CD4-positive, alpha-beta T cell treated with Interleukin-4 for 4 hours (primary cell): ENCODE results near the gene UBE2U.
"Not testable (repeated sequence)": the region's sequence is repeated elsewhere in the genome, so short reads cannot be mapped to it uniquely, and the experiment has no call there.

ENCODE experiments used
- DNase-seq: peaks from one replicate; pipeline ENCODE4 v3.0.0-alpha.2; 2020

Gene UBE2U

DNA sequence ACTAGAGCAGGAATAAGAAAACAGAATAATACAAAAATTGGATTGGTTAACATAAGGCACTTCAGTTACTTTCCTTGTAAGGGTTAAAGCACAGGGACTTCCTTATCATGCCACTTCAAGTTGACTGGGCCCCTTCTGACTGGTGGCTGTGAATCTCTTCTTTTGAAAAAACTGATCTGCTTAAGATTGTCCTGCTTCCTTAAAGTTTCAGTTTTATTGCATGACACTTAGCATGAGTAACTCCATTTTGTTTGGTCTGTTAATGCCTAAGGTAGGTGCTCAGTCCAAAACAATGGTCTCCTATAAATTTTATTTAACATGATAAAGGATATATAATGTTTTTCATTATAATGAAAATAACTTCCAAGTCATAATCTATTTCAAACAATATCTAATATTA lies 37.6 kb downstream of the UBE2U start:
- no peak for DNase-seq

DNA sequence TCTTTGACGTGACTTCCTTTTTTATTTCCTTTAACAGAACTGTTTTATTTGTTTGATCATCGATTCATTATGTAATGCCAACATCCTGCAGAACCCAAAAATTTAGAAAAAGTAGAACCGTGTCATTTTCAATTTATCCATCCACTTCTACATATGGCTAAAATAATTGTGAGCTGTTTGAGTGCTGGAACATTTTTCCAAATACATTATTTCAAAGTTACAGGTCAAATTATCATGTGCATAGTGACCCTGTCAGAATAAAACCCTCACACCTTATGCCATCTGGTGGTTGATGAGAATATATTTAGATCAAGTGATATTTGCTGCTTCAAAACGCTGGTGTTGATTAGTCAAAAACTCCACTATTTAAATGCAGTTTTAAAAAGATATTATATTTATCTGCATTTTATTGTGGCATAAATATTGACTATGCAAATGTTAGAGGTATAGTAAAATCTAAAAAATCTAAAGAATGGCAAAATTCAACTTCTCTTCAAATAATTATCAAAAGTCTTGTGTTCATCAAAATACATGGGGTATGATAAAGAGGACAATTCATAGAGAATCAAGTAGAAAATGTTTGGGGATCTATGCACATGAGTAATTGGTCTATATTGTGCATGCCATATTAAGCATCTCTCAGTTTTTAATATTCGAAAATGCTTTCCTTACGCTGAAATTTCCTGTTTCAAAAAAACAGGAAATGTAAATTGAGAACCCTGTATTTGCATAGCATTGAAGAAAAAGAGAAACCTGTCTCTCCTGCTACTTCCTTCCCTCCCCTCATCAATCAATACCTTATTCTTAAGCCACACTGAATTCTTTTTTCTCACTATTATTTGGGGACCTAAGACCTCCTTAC lies 39.7 kb downstream of the UBE2U start:
- peak; percentile 6 for DNase-seq

GRCh38 chr1:64243757-64244080 lies 40.3 kb downstream of the UBE2U start:
- DNase-seq = no peak

DNA sequence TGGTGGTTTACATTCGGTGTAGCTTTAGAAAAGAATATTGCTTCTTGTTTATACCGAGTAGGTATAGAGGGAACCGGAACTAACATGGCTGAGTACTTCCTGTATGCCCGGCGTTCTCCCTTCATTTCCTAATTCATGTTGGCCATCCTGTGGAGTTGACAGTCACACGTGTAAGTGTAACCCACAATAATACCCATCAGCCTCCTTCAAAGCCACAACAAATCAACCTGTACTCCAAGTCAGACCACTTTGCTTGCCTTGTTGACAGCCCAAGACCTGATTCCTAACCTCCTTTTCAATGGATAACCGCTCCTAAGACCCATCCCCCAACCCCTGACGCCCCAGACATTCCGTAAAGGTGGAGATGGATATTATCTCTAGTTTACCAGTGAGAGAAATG lies 42.1 kb downstream of the UBE2U start:
- DNase-seq = no peak

DNA sequence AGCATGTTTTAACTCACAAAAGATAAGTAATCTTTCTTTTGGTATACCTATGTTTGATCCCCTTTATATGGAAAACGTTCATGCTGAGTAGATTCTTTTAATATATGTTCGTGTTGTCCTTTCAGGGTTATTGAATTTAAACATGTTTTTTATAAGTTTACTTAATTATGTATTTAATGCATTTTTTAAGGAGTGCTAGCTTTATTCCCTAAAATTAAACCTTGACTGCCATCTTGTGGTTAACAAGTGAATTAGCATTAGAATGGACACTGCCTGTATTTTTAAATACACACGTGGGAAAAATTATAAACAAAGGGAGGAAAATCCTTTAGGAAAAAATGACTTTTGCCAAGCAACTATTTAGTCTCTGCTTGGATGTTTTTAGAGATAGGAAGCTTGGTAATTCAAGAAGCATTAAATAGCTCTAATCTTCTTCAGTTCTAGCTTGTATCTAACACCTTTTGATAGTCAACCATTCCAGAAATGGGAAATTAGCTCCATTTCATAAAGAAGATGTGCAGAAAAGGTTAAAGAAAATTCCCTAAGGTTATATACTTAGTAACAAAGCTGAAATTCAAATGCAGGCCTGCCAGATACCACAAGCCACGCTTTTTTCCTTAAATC lies 43.0 kb downstream of the UBE2U start:
- DNase-seq = peak; percentile 39

DNA sequence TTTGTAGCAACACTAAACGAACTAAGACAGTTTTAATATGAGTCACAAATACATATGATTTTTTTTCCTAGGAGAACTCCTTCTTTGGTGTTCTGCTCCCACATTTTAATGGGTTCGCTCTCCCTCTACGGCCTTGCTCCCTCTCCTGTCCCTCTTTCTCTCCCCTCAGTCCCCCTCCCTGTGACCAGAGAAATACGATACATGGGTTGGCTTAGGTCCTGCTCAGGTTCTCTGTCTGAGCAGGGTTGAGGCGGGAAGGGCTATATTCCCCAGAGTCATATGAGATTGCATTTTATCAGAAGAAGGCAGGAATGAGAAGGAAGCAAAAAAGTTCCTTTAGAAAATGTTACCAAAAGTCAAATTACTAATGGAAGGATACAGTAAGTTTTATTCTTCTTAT lies 44.6 kb downstream of the UBE2U start:
- DNase-seq = no peak

- DNase-seq = not testable (repeated sequence)
Measured at GRCh38 chr1:64250472-64250871, 47.0 kb downstream of the UBE2U start.

DNA sequence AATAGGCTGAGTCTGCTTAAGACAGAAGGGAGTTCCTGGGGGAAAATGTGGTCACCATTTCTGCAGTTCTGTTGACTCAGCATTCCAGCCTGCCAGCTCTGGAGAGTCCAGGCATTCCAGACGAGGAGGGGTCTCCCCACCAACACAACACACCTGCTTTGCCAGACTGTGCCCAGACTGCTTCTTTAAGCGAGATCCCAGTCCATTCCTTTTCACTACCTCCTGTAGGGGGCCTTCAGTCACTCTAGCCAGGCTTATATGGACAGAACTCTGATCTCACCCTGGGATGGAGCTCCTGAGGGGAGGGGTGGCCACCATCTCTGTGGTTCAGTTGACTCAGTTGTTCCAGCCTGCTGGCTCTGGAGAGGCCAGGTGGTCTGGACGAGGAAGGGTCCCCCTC lies 48.5 kb downstream of the UBE2U start:
- no peak for DNase-seq

DNA sequence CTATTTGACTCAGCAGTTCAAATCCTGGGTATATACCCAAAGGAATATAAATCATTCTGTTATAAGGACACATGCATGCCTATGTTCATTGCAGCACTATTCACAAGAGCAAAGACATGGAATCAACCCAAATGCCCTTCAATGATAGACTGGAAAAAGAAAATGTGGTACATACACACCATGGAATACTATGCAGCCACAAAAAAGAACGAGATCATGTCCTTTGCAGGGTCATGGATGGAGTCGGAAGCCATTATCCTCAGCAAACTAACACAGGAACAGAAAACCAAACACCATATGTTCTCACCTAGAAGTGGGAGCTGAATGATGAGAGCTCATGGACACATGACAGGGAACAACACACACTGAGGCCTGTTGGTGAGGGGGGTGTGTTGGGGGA lies 53.8 kb downstream of the UBE2U start:
- DNase-seq = not testable (repeated sequence)

- DNase-seq = not testable (repeated sequence)
Measured at GRCh38 chr1:64258444-64258843, 55.0 kb downstream of the UBE2U start.

DNA sequence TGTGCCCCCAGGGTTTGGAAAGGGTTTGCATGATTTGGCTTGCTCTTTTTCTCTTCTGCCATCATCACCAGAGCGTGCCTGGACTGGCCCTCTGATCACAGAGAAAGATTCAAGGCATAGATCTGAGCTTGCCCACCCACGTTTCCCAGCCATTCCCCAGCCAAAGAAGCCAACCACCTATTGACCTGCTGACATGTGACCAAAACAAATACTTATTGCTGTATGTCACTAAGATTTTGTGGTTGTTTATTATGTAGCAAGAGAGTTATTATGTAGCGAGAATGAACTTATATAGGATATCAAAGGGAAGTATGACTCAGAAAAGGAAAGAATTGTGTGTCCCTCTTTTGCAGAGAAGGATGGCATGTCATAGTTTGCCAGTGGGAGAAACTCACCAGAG lies 59.9 kb downstream of the UBE2U start:
- DNase-seq = no peak

DNA sequence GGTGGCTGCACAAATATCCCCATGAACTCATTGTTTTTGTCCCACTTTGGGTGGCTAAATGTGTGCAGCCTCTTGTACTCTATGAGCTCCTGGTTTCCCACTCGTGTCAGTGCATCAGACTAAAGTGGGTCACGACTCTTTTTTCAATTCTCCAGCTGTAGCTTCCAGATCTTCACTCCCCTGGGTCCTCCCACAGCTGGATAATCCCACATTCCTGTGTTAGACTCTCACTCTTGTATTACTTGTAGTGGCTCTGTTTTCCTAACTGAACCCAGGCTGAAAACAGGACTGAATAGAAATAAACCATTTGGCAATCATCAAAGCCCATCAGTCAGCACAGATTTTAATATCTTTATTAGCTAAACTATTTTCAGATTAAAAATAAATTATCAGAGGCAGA lies 60.4 kb downstream of the UBE2U start:
- no peak for DNase-seq

GRCh38 chr1:64265141-64265540 lies 61.7 kb downstream of the UBE2U start:
- no peak for DNase-seq

GRCh38 chr1:64266991-64267390 lies 63.6 kb downstream of the UBE2U start:
- DNase-seq = no peak

GRCh38 chr1:64268653-64269557 lies 65.5 kb downstream of the UBE2U start:
- peak; percentile 50 for DNase-seq

DNA sequence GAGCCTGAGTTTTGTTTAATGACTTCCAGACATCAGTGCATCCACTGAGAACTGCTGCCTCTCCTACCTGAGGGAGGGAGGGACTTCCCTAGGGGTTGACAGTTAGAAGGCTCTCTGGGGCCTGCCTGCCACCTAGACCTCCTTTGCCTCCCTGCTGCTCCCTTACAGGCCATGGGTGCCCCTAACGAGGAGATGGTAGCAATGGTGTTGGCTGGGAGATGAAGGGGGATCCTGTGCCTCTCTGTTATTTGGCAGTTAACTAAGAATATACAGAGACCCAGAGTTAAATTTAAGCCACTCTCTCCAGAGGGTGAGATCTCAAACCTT lies 66.1 kb downstream of the UBE2U start:
- DNase-seq = no peak

- no peak for DNase-seq
Measured at GRCh38 chr1:64280001-64280400, 76.6 kb downstream of the UBE2U start.

DNA sequence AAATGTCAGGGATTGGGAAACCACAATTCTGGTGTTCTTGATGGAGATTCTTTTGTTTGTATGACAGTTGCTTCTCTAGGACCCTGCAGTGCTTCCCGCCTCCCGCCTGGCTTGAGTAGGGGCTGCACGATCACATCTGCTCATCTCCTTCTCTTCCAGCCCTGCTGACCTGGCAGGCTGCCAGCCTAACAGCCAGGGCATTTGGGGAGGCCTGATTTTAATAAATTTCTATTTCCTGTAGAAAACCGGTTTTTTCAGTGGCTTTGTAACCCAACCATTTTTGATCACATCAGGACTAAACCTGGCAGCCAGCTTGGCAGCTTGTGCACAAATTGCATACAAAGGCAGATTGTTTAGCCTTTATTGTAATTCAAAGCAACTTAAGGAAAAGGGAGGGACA lies 78.9 kb downstream of the UBE2U start:
- no peak for DNase-seq

- DNase-seq = no peak
Measured at GRCh38 chr1:64287071-64287470, 83.6 kb downstream of the UBE2U start.

DNA sequence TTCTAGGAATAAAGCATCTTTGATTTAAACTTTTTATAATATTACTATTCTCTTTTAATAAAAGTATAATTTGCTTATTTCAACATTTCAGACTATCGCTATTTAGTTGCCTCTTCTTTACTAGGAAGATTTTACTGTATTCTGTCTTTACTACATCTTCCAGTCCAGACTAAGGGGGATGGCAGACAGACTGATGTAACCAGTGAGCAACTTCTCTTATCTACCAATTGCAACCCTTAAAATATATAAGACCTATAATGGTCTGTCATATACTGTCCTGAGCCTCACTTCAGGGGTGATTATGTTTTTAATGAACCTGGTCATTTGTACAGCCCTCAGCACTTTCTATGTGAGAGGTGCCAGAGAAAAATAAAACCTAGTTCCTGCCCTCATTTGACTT lies 87.0 kb downstream of the UBE2U start:
- no peak for DNase-seq

GRCh38 chr1:64291931-64292330 lies 88.5 kb downstream of the UBE2U start:
- DNase-seq = no peak

DNA sequence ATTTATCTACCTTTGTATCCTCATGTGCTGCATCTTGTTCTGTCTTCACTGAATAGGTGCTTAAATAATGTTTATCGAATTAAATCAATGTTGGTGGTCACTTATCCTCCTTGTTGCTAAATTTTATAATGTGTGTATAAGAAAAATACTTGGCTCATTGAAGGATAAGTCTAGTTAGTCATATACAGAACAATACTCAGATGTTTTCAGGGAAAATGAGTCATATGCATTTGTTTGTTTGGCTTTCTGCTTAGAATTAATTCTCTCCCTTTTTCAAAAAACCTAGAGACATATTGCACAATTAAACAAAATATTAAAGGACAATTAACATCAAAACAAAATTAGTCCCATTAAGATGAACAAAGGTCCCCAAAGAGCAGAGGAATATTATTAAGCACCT lies 89.0 kb downstream of the UBE2U start:
- DNase-seq = no peak

- DNase-seq = no peak
Measured at GRCh38 chr1:64293820-64294219, 90.4 kb downstream of the UBE2U start.

- no peak for DNase-seq
Measured at GRCh38 chr1:64295136-64295535, 91.7 kb downstream of the UBE2U start.
